HG03095 (cell line): ENCODE measurements around the gene PDE1C.

Source experiments
- ATAC-seq: cut with Tn5 transposase; IDR thresholded peaks from one replicate; pipeline ENCODE4 v1.9.1; 2021; ENCODE audit warnings: moderate library complexity; ENCODE audit not compliant: unreplicated experiment

The PDE1C gene

DNA sequence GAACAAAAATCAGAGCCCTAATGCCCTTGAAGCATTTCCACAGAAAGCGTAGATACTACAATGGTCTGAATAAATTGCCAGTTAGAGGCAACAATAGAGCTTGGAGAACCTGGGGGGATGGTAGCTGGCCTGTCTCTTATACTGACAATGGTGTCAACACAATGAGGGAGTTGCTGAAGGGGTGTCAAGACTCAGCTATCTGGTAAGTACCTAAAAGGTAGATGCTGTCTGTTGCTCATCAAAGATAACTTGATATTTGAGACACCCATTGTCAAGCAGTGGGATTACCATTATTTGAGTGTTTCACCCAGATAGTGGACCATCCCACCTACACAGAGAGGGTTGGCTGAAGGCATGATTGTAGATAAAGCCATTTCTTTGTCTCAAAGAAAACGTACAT, 72.8 kb downstream of the PDE1C start:
- ATAC-seq, result no peak

DNA sequence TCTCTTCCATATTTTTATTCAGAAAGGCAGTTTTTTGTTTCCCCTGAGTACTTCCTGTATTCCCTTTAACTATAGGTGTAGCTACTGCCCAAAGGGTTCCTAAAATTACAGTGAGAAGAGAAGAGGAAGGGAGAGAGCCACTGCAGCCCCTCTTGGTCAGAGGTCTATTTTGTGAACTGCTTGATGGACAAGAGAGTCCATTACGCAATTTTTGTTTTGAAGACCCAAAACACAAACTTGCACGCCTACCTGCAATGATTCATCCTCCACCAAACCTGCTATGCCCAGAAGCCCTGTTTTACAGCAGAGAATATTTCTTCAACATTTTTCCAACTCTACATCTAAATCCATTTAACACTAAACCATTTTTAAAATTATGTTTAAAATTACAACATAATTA, 75.1 kb downstream of the PDE1C start:
- ATAC-seq, result no peak

DNA sequence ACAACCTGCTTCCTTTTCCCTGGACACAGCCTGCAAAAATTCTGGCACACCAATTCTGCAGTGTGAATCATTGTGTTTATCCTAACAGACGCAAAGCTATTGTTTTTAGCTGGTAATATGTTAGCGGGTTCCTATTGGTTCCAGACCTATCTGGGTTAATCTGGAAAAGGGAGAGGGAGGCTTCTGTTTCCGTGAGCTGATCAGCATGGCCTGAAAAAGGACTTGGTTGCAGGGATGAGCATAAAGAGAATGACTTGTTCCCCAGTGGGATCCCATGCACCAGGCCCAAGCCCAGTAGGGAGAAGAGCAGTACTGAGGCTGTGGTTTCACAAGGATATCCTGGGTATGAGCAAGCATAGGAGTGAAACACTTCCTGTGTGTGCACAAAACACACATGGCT, 78.4 kb downstream of the PDE1C start:
- ATAC-seq, result no peak

DNA sequence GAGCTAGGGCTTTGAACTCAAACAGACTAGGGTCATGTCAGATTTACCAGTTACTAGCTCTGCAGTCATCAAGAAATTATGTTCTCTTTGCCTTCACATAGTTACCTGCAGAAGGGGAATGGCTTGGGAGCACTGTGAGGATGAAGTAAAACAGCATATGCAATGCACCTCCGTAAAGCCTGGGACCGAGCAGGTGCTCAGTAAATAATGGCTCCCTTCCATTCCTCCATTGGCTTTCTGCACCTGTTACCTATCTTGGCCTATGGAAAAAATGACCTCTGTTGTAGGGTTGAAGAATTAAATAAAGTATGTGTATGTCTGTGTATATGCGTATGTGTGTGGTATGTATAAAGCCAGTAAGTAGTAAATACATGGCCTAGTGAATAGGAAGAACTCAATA, 78.8 kb downstream of the PDE1C start:
- no peak for ATAC-seq

DNA sequence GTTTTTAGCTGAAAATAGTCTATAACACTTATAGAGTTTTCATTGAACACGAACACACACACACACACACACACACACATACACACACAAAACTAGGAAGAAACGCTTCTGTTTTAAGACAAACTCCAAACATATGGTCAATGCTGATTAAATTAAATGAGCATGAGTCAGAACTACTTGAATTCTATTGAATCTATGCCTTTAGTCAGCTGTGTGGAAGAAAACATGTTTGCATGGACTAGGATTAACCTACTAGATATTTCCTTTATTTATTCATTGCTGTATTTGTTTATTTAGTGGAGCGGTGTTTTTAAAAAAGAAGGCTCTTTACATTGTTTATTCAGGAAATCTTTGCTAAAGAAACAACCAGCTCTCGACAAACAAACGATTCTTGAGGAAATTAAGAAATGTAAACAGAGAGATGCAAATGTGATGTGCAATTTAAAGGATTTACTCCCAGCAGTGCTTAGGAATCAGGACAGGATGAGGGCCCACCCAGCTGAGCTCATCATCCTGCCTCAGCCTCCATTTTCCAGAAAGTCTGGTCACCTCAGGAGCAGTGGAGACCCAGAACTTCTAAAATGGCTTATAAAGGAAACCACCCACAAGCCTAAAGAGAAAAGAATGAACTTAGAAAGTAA, 83.2 kb downstream of the PDE1C start:
- ATAC-seq, result no peak

DNA sequence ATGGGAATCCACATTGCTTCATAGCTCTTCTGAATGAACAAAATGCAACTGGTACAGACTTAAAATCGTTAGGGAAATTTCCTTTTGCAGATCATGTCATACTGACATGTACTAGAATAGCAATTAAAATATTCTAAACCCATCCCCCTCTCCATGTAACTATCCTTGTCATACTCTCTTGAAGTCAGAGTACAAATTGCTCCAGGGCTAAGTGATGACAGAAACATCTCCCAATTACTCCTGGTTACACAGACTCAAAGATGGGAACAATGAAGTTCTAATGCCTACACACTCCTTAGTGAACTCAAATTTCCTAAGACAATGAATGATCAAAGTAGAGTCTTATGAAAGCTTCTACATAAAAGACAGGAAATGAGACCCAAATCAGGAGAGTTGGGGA, 87.2 kb downstream of the PDE1C start:
- ATAC-seq, result no peak

DNA sequence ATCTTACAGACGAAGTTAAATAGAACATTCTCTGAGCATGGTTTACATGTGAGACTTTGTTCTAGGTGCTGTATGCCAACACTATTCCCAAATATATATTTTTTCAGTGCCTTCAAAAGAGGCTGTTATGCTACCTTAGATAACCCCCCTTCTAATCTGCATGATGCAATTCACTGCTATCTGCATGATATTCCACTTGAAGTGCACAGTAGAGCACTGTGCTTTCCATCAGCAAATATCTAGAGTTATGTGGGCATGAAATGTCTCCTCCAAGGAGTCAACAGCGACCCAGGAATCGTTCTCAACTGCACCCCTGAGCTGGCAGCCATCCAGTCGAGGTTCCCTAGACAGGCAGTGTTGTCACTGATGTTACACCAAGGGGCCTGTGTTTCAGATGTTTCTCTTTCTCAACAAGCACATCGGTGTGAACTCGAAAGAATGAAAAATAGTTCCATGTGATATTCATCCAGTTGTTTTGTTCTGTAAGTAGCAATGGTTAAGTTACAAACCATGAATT, 88.3 kb downstream of the PDE1C start:
- ATAC-seq, result no peak

DNA sequence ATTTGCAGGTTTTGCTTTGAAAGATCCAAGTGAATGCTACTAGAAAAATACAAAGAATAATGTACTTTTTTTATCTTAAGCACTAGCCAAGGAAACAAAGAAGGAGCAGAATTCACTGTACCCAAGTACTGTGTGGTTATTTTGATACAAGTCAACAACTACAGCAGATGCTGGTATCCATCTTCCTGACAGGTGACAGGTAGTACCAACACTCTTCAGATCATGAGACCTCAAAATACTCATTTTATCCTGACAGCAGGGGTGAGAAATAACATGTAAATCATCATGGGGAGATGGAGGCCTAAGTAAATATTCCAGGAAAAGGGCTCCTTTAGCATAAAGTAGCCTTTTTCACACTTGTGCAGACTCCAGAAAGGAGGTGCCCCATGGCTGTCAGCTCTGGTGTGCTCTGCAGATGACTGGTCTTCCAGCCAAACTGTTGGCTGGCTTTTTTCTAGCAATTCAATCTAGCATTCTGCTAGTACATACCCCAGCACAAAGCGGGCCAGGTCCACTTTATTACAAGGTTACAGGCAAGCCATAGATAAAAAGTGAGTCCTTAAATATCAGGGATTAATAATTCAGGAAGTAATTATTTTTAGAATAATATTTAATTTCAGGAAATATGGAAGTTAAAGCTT, 90.4 kb downstream of the PDE1C start:
- ATAC-seq, result no peak

DNA sequence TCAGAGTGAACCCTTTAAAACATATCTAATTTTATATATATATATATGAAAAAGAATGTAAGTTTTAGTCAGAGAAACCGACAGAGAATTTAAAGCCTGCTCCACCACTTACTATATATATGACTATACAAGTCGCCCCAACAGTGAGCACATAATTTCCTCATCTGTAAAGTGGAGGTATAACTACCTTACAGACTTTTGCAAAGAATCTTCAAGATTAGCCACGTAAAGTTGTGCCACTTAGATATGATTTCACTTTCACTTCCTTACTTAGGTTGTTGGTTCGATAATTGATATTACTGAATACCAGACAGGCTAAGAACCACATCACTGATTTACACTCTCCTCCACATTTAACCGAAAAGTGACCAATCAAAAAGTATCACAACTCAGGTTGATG, 94.7 kb downstream of the PDE1C start:
- no peak for ATAC-seq

DNA sequence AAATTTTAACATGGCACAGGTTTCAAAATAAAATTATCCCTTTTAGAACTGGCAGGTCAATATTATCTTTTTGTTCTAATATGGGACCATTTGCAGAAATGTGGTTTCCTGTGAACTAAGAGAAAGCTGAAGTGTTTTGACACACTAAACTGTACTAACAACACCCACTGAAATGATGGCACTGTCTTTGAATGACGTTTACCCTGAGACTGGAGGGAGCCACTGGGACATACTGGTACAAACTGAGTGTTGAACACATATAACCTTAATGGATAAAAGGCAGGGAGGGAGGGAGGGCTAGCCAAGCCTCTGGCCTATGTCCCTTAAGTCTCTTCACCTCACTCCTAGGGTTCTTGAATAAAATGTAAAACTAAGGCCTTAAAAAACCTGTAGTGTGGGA, 95.9 kb downstream of the PDE1C start:
- ATAC-seq, result no peak

DNA sequence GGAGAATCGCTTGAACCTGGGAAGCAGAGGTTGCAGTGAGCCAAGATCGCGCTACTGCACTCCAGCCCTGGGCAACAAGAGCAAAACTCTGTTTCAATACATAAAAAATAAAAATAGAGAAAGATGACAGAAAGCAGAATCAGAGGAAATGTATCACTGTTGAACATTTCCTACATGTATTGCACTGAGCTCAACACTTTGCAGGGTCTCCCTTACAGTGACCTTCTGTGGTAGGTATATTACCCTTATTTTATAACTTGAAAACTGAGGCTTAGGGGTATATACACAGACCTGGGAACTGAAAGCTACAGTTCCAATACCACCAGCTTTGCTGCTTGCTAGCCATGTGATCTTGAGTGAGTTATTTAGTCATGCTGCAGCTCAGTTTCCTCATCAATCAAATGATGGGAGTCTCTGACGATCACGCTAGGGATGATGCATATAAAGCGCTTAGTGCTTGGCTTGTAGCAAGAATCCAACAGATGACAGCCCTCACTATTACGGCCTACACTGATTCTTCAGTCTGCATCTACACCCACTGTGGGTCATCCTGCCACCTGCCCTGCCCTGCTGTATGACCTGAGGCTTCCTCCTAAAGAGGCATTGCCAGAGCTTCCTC, 99.0 kb downstream of the PDE1C start:
- ATAC-seq, result no peak

DNA sequence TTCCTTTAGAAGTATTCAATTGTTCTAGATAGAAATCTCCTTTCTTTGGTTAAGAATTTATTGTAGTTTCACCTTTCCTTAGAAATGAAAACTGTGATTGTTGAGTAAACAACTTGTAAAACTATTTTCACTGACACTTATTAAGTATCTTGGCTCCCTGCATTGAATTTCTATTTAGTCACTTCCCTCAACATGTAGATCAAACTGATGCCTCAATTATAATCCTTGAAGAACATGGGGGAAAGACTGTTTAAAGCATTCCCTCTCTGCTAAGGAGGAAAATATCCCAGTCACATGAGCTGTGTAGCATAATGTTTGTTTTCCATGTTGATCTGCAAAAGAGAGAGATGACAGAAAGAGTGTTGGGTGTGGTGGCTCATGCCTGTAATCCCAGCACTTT, 99.7 kb downstream of the PDE1C start:
- ATAC-seq, result no peak

DNA sequence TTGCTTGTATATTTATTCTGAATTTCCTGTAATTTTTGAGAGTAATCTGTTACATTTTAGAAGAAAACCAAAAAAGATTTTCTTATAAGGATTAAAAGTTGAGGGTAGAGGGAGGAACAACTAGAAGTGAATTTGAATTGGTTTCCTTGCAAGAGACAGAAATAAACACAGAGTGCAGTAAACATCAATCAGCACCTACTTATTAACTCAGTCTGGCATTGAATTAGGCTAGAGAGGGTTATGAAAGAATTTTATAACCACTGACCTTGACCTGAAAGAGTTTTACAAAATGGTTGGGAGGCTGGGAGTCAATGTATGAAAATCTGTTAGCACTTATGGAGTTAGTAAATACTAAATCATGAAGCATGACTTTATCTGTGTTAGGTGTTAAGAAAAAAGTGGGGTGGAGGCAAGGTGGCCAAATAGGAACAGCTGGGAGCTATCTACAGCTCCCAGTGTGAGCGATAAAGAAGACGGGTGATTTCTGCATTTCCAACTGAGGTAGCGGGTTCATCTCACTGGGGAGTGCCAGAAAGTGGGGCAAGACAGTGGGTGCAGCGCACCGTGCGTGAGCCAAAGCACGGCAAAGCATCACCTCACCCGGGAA, 106.5 kb downstream of the PDE1C start:
- ATAC-seq, result no peak

DNA sequence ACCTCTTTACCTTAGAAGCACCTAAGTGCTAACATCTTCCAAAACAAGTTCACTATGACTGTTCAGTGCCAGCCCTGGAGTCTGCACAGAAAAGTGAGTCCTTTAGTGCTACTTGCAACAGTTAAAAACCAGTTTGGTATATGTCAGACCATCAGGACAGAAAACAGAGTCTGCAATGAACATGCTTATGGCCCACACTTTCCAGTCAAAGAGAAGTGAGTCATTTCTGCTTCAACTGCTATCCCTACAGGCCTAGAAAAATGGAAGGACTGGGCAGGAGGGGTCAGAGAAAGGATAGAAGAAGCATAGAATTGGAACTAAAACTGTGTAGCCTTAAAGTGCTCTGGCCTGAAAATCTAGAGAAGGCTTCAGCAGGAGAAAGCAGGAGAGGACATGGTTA, 108.0 kb downstream of the PDE1C start:
- no peak for ATAC-seq

DNA sequence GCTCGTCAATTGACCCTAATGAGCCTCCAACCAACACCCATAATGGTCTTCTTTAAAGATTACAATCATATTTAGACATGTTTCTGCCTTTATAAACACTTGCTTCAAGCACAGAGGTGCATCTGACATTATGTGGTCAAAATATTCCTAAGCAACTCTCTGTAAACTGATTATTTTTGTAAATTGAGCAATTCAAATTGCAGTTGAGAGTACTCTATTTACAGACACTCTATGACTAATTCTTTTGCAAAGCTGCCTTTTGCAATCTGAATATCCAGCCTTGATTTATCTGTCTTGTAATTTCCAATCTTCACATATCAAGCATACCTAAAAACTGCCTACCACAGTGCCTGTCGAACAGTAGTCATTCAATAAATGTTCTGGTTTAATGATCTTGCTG, 112.0 kb downstream of the PDE1C start:
- ATAC-seq, result no peak

DNA sequence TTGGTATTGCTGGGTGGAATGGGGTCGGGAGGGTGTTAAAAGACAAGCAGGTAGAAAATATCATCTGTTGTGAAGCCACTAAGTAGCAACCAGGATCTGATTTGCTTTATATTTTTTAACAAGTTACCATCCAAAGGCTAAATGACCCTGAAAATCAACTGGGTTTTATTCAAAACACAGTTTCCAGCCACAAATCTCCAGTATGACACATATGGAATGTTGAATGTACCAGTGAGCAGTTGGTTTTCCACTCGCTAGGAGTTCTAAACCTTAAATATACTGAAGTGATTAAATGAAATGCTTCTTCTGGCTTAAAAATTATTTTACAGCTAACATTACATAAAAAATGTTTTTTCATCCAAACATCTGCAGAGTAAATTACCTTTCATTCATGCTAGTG, 112.5 kb downstream of the PDE1C start:
- no peak for ATAC-seq

DNA sequence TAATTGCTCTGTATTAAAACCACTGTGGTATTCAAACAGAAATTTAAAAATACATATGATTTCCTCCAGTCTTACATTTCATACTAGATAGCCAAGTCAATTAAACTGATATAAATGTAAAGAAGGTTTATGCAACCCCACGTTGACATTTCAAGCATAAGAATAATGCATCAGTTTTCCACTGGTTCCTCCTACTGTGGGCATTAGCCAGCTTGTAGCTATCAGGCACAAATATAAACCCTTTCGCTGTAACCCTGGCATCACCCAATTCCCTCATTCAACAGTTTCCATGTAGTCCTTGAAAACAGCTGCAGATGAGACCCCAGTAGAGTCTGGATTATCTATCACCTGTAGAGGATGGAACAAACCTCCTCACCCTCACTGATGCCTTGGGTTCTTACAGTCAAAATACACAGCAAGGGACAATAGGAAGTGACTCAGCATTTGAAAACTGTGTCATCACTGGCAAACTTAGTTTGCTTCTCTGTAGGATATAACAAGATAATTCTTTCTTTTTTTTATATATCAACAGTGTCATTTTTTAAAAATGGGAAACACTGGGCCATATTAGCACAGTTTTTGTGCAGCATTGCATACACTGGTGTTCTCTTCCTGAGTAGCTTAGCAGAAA, 113.0 kb downstream of the PDE1C start:
- no peak for ATAC-seq

DNA sequence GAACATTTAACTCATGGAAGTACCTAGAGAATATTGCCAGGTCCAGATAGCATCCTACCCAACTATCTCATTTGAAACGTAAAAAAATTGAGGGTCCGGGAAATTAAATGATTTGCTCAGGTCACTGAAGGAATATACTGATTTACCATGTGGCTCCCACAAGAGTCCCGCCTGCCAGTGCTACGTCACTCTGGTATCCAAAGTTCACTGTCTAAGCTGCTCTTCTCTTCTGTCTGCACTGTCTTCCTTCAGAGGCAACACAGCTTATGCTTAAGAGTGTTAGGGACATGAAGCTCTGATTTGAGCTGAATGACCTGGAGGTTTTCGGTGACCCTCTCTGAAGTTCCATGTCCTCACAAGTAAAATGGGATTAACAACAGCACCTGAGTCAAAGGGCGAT, 114.6 kb downstream of the PDE1C start:
- no peak for ATAC-seq

DNA sequence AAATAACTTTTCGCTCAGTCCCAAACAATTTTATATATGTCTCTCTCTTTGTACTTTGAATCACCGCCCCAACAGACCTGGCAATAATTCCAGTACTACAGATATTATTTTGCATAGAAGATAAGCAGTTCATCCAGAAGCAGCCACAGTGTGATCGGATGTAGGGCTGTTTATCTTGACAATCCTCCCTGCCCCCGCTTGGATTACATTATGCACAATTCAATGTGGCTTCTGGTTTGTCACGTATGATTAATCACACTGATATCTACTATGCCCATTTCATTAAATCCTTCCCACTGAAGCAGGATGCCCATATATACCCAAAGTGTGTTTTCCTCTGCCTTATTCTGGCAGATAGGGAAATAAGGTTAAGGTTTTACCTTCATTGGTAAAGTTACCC, 115.2 kb downstream of the PDE1C start:
- ATAC-seq, result no peak

DNA sequence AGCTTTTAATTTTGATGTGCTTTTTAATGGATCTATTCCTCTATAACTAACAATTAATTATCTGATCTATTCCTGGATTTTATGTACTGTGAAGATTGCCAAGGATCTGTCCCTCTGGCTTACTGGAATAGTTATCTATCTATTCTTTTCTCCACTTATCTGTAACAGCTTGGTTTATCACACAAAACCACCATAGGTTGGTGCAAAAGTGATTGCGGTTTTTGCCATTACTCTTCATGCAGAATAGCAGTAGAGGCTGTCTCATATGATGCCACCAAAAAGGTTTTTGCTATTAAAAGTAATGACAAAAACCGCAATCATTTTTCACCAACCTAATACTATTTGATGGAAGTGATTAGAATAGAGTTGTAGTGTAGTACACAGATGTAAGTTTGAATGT, 115.7 kb downstream of the PDE1C start:
- ATAC-seq, result no peak

DNA sequence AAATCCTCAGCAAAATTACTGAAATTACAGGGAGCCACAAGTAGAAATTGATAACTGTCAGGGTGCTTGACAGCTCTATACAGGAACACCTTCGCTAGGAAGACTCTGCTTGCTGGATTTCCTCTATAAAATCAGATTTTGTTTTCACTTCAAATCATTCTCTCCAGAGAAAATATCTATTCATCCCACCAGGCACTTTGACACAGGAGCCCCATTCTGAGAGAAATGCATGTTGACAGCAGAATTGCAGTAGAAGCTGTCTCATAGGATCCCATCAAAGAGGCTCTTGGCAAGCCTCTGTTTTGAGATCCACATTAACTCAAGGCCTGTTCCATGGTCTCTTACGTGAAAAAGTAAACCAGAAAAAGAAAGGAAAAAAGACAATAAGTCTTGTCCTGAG, 116.8 kb downstream of the PDE1C start:
- no peak for ATAC-seq
